Measurements from ENCODE around the gene RGL2. TPM values are rescaled to one million over a fixed set of nuclear protein-coding genes. Genes with fewer than 3 reads are reported as not detected.

Gene RGL2
- total RNA-seq, 2 experiments from 2014 or later: 19.9 to 21.5 TPM

DNA sequence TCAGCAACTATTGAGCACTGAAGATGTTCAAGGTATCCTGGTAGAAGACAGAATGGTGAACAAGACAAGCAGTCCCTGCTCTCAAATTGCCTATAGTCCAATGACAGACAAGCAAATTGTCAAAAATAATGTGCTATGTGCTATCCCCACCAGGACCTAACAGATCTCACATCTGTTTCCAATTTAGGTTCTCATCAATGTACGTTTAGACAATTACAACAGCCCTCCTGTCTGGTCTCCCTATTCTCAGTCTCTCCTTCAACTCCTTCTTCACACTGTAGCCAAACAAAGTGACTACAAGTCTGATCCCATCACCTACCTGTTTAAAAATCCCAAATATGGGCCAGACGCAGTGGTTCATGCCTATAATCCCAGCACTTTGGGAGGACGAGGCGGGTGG is 7.6 kb upstream of the RGL2 start:
- no peaks in the 10 kb centered on the region for H3K9me3 Mint-ChIP-seq (ENCODE audit: low read depth)
- no peak for ATAC-seq
- H3K36me3 Mint-ChIP-seq (ENCODE audit: low read depth): peaks cover 50% of the 10 kb centered on the region
- H3K4me3 Mint-ChIP-seq: no peak overlapping the region
- CTCF ChIA-PET: no interaction called here
- POLR2A ChIA-PET: no interaction called here
- intact Hi-C loops (cut with DNase I, micrococcal nuclease): no loop called here
- DNase-seq: no peak
- H3K27me3 Mint-ChIP-seq: no peaks in the 10 kb centered on the region
- H3K27ac Mint-ChIP-seq: peak overlapping the region; percentile 66
- peaks cover 31% of the 10 kb centered on the region for H3K4me1 Mint-ChIP-seq

DNA sequence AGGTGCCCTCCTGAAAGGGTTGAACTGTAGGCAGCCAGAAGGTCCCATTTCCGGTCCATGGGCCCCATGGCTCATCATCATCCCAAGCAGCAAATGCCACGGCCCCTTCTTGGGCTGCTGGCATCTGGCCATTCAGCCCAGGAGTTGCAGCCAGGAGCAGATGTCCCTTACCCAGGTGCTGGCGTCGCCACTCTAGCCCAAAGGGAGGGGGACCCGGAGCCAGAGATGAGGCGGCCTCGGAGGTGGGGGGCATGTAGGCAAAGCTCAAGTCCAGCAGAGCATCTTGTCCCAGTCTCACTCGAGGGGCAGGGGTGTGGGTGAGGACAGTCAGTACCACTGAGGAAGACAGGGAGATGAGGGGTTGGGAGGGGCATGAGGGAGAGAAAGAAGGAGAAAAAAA is 6.3 kb upstream of the RGL2 start:
- ATAC-seq (no peak), DNase-seq (no peak)
- Mint-ChIP-seq H3K27me3 (no peaks in the 10 kb centered on the region), H3K27ac (no peak overlapping the region), H3K36me3 (ENCODE audit: low read depth) (peaks cover 52% of the 10 kb centered on the region), H3K4me3 (no peak overlapping the region), H3K9me3 (ENCODE audit: low read depth) (no peaks in the 10 kb centered on the region), H3K4me1 (peaks cover 37% of the 10 kb centered on the region)
- POLR2A ChIA-PET: no interaction called here
- CTCF ChIA-PET: interaction anchor here (0.5 kb wide), 1 partner anchor 13 kb away, joined by 3 read pairs; the partner anchor contains the start of gene ZBTB22
- intact Hi-C loops (cut with DNase I, micrococcal nuclease): no loop called here

DNA sequence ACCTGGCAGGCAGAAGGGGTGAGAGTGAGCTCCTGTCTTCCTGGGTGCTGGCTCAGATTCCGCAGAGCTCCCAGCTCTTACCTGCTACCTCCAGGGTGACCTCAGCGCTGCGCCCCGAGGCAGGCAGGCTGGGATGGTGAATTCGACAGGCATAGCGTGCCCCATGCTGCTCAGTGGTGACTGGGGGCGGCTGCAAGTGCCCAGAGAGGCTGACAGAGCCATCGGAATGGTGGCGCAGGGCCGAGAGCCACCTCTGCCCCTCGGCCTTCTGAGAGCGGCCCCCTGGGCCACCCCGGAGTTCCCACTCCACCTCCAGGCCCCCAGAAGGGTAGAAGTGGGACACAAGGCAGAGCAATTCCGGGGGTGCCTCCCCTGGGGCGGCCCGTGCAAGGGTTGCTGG is 5.5 kb upstream of the RGL2 start:
- H3K36me3 Mint-ChIP-seq (ENCODE audit: low read depth): peaks cover 59% of the 10 kb centered on the region
- H3K9me3 Mint-ChIP-seq (ENCODE audit: low read depth): no peaks in the 10 kb centered on the region
- ChIA-PET POLR2A (no interaction called here), CTCF (no interaction called here)
- no peaks in the 10 kb centered on the region for H3K27me3 Mint-ChIP-seq
- intact Hi-C loops (cut with DNase I, micrococcal nuclease): no loop called here
- ATAC-seq (no peak), DNase-seq (no peak)
- H3K4me1 Mint-ChIP-seq: peaks cover 41% of the 10 kb centered on the region
- peak overlapping the region; percentile 71 for H3K27ac Mint-ChIP-seq
- H3K4me3 Mint-ChIP-seq: no peak overlapping the region

DNA sequence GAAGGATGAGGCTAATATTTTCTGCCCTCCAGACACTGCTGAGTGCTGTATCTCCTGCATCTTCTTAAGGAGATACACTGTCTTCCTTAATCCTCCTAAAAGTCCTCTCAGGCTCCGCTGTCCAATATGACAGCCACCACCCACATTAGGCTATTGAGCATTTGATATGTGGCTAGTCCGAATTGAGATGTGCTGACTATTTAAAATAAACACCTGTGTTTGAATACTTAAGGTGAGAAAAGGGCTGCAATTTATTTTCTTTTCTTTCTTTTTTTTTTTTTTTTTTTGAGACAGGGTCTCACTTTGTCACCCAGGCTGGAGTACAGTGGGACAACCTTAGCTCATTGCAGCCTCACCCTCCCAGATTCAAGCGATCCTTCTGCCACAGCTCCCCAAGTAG is 3.1 kb upstream of the RGL2 start:
- Mint-ChIP-seq H3K4me3 (peak overlapping the region; percentile 80), H3K4me1 (peaks cover 40% of the 10 kb centered on the region), H3K36me3 (ENCODE audit: low read depth) (peaks cover 49% of the 10 kb centered on the region), H3K27me3 (no peaks in the 10 kb centered on the region), H3K27ac (no peak overlapping the region), H3K9me3 (ENCODE audit: low read depth) (no peaks in the 10 kb centered on the region)
- ChIA-PET POLR2A (interaction anchor here (0.6 to 0.7 kb wide), 2 partner anchors 11 to 57 kb away, joined by 4 to 7 read pairs; no protein-coding TSS in a partner anchor), CTCF (interaction anchor here (2.1 kb wide), 1 partner anchor 13 kb away, joined by 9 read pairs; the partner anchor contains the start of genes PFDN6 and WDR46)
- intact Hi-C loops (cut with DNase I, micrococcal nuclease): no loop called here
- ATAC-seq: no peak
- DNase-seq: no peak

DNA sequence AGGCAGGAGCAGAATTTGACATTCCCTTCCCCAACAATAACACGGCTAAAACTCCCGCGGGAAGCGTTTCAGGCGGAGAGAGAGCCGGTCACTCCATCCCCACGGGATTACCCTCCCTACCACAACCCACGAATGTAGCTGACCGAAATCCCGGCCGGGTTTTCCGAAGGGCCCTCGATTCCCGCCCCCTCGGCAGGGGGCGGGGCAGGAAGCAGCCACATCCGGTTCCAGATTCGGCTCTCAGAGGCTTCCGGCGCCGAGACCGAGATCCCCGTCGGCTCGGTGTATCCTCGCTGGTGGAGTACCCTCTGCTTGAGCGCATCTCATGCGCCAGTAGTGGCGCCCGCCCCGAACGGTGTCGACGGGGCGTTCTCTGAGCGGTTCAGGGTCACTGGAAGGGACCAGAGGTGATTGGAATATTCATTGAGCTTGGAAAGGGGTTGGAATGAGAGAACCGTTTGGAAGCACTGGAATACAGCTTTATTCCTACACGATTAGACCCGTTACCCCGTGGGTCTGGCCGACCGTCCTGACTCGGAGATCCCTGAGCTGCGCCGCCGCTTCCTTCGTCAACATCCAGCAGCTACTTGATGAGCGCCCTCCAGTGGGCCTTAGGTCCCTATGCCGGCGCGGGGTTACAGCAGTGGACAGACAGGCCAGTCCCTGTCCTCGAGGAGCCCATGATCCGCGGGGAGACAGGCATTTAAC is 649 bp upstream of the RGL2 start:
- POLR2A ChIA-PET: interaction anchor here (1.0 to 1.6 kb wide), 8 partner anchors 9 to 327 kb away, joined by 3 to 15 read pairs (median 4); partner anchors contain the start of genes B3GALT4, PFDN6, RPS18 and VPS52
- Mint-ChIP-seq H3K27ac (peak overlapping the region; percentile 98), H3K4me1 (peaks cover 28% of the 10 kb centered on the region), H3K9me3 (ENCODE audit: low read depth) (no peaks in the 10 kb centered on the region), H3K36me3 (ENCODE audit: low read depth) (peaks cover 30% of the 10 kb centered on the region), H3K27me3 (no peaks in the 10 kb centered on the region), H3K4me3 (peak overlapping the region; percentile 80)
- CTCF ChIA-PET: interaction anchor here (0.6 to 1.6 kb wide), 20 partner anchors 9 to 323 kb away, joined by 3 to 17 read pairs (median 3); partner anchors contain the start of genes B3GALT4, PFDN6, RPS18 and TAPBP
- DNase-seq (peak; percentile 97), ATAC-seq (peak; percentile 87)
- intact Hi-C loops (cut with DNase I, micrococcal nuclease): loop anchor here (1.0 to 5.0 kb wide), 12 partner anchors 10 to 327 kb away; partner anchors contain the start of genes B3GALT4 (in 2 of the 2), PFDN6 (in 2 of the 2), WDR46 (in 2 of the 2) and CUTA (in 1 of the 2)

DNA sequence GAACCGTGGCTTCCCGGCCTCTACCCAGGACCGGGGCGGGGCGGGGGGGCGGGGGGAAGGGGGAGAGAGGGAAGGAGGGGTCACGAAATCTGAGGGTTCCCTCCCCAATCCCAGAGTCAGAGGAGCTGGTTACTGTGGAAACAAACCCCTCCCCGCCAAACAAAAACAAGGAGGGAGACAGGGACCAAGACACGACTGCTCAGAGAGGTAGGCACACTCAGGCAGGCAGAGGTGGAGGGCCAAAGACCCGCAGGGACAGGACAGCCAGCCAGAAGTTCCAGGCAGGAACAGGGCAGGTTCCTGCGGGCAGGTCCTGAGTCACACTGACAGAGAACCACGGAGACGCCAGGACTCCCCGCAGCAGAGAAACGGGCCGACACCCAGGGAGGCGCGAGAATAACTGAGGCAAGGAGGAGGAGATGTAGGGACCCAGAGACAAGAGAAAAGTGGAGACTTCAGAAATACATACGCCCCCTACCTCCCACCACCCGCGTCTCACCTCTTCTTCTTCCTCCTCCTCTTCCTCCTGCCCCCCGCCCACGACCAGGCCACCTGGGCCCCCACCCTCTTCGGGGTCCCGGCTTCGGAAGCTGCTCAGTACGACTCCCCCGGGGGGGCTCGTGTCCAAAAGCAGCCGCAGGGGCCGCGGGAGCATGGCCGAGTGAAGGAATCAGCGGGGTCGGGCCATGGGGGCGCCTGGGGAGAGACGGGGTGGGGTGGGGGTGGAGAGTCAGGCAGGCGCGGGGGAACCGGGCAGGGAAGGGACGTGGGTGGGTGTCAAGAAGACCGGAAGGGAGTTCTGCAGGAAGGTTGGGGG is 578 bp downstream of the RGL2 start:
- peak; percentile 39 for ATAC-seq
- CTCF ChIA-PET: interaction anchor here (1.2 to 1.6 kb wide), 7 partner anchors 7 to 131 kb away, joined by 3 to 17 read pairs (median 6); partner anchors contain the start of genes PFDN6, WDR46 and ZBTB22
- Mint-ChIP-seq H3K4me1 (peaks cover 25% of the 10 kb centered on the region), H3K27me3 (no peaks in the 10 kb centered on the region), H3K27ac (peak overlapping the region; percentile 93), H3K4me3 (peak overlapping the region; percentile 80), H3K36me3 (ENCODE audit: low read depth) (peaks cover 25% of the 10 kb centered on the region), H3K9me3 (ENCODE audit: low read depth) (no peaks in the 10 kb centered on the region)
- DNase-seq: peak; percentile 78
- intact Hi-C loops (cut with DNase I, micrococcal nuclease): loop anchor here in 1 of 2 experiments (5.0 kb wide), 1 partner anchor 326 kb away; no protein-coding TSS in a partner anchor
- POLR2A ChIA-PET: interaction anchor here (0.6 to 1.6 kb wide), 5 partner anchors 9 to 1724 kb away, joined by 3 to 14 read pairs (median 4); partner anchors contain the start of genes B3GALT4, PFDN6, RPS18 and VPS52

GRCh38 chr6:33297406-33297955 is 1.3 kb downstream of the RGL2 start:
- CTCF ChIA-PET: interaction anchor here (0.7 to 1.6 kb wide), 3 partner anchors 19 to 107 kb away, joined by 3 to 4 read pairs (median 3); no protein-coding TSS in a partner anchor
- intact Hi-C loops (cut with DNase I, micrococcal nuclease): loop anchor here in 1 of 2 experiments (5.0 kb wide), 1 partner anchor 325 kb away; no protein-coding TSS in a partner anchor
- H3K27ac Mint-ChIP-seq: peak overlapping the region; percentile 51

GRCh38 chr6:33296797-33297405 is 1.8 kb downstream of the RGL2 start:
- ChIA-PET POLR2A (no interaction called here), CTCF (interaction anchor here (0.7 to 1.6 kb wide), 3 partner anchors 18 to 107 kb away, joined by 3 to 4 read pairs (median 3); no protein-coding TSS in a partner anchor)
- Mint-ChIP-seq H3K4me3 (peak overlapping the region; percentile 80), H3K27me3 (no peaks in the 10 kb centered on the region), H3K27ac (no peak overlapping the region), H3K4me1 (peaks cover 25% of the 10 kb centered on the region), H3K36me3 (ENCODE audit: low read depth) (peaks cover 26% of the 10 kb centered on the region), H3K9me3 (ENCODE audit: low read depth) (no peaks in the 10 kb centered on the region)
- no peak for ATAC-seq
- intact Hi-C loops (cut with DNase I, micrococcal nuclease): loop anchor here in 1 of 2 experiments (5.0 kb wide), 1 partner anchor 325 kb away; no protein-coding TSS in a partner anchor
- no peak for DNase-seq

More at GRCh38 chr6:33297406-33297955, 1.3 kb downstream of the RGL2 start:
- peaks cover 28% of the 10 kb centered on the region for H3K36me3 Mint-ChIP-seq (ENCODE audit: low read depth)
- DNase-seq (peak; percentile 37), ATAC-seq (no peak)
- POLR2A ChIA-PET: interaction anchor here (0.6 to 1.0 kb wide), 3 partner anchors 20 to 1724 kb away, joined by 3 to 6 read pairs (median 3); partner anchors contain the start of gene B3GALT4
- peaks cover 25% of the 10 kb centered on the region for H3K4me1 Mint-ChIP-seq
- H3K4me3 Mint-ChIP-seq: peak overlapping the region; percentile 80
- H3K9me3 Mint-ChIP-seq (ENCODE audit: low read depth): no peaks in the 10 kb centered on the region
- no peaks in the 10 kb centered on the region for H3K27me3 Mint-ChIP-seq

GRCh38 chr6:33295621-33296369 is 2.9 kb downstream of the RGL2 start:
- DNase-seq (no peak), ATAC-seq (no peak)
- ChIA-PET POLR2A (no interaction called here), CTCF (interaction anchor here (0.6 kb wide), 1 partner anchor 141 kb away, joined by 3 read pairs; no protein-coding TSS in a partner anchor)
- H3K27ac Mint-ChIP-seq: no peak overlapping the region
- no peak overlapping the region for H3K4me3 Mint-ChIP-seq
- intact Hi-C loops (cut with DNase I, micrococcal nuclease): loop anchor here in 1 of 2 experiments (5.0 kb wide), 1 partner anchor 323 kb away; no protein-coding TSS in a partner anchor
- peaks cover 24% of the 10 kb centered on the region for H3K36me3 Mint-ChIP-seq (ENCODE audit: low read depth)
- H3K9me3 Mint-ChIP-seq (ENCODE audit: low read depth): no peaks in the 10 kb centered on the region
- H3K4me1 Mint-ChIP-seq: peaks cover 27% of the 10 kb centered on the region
- no peaks in the 10 kb centered on the region for H3K27me3 Mint-ChIP-seq

Measured in activated CD4-positive, alpha-beta T cell treated with anti-CD3 and anti-CD28 coated beads for 36 hours (primary cell).